Neural cell (in vitro differentiated cells): ENCODE results near the gene HTR2B. TPM values are rescaled to one million over a fixed set of nuclear protein-coding genes. Genes with fewer than 3 reads are reported as not detected.

Experiments
- H2AFZ ChIP-seq: fragments of 200-600, 300-800 bp; sonication (generic), shearing (Covaris generic); 2 replicates; pipeline ENCODE4 v1.6.0; 2014; ENCODE audit warnings: low read depth, mild to moderate bottlenecking, antibody characterized with exemption, low read length, moderate library complexity
- H3F3A ChIP-seq: fragments of 200-600 bp; shearing (Covaris generic); 2 replicates; pipeline ENCODE4 v1.6.1; 2016; ENCODE audit warnings: mild to moderate bottlenecking, moderate library complexity, mixed read lengths, antibody characterized with exemption, low read length; ENCODE audit not compliant: insufficient read depth, poor library complexity, severe bottlenecking
- H3K27ac ChIP-seq: fragments of 200-600, 300-800 bp; sonication (generic), shearing (Covaris generic); 2 replicates; pipeline ENCODE4 v1.5.1; 2014; ENCODE audit warnings: mild to moderate bottlenecking, low read length, moderate library complexity
- H3K27me3 ChIP-seq: fragments of 300-800, 200-600 bp; sonication (generic), shearing (Covaris generic); 2 replicates; pipeline ENCODE4 v1.6.0; 2014; ENCODE audit warnings: mild to moderate bottlenecking, low read depth, low read length, moderate library complexity; ENCODE audit not compliant: insufficient read depth
- H3K36me3 ChIP-seq: fragments of 300-800, 200-600 bp; sonication (generic), shearing (Covaris generic); 2 replicates; pipeline ENCODE4 v1.5.1; 2014; ENCODE audit warnings: mild to moderate bottlenecking, antibody characterized with exemption, low read length, moderate library complexity; ENCODE audit not compliant: insufficient read depth
- H3K4me2 ChIP-seq: fragments of 300-800, 200-600 bp; sonication (generic), shearing (Covaris generic); 2 replicates; pipeline ENCODE4 v1.6.0; 2014; ENCODE audit warnings: mild to moderate bottlenecking, low read length
- H3K4me3 ChIP-seq: fragments of 300-800, 200-600 bp; sonication (generic), shearing (Covaris generic); 2 replicates; pipeline ENCODE4 v1.5.1; 2014; ENCODE audit warnings: mild to moderate bottlenecking, low read length, moderate library complexity
- H3K79me2 ChIP-seq: fragments of 200-600 bp; shearing (Covaris generic); replicated peaks from 2 replicates; pipeline ENCODE4 v1.6.0; 2014; ENCODE audit warnings: mild to moderate bottlenecking, low read length, moderate library complexity; ENCODE audit not compliant: insufficient read depth
- H3K9ac ChIP-seq: fragments of 300-800, 200-600 bp; sonication (generic), shearing (Covaris generic); 2 replicates; pipeline ENCODE4 v1.6.1; 2016; ENCODE audit warnings: mild to moderate bottlenecking, low read length, mixed read lengths
- H3K9me2 ChIP-seq: fragments of 200-600 bp; shearing (Covaris generic); 2 replicates; pipeline ENCODE4 v1.6.1; 2016; ENCODE audit warnings: mild to moderate bottlenecking, low read length, mixed read lengths; ENCODE audit not compliant: insufficient read depth
- H3K9me3 ChIP-seq: fragments of 200-600, 300-800 bp; sonication (generic), shearing (Covaris generic); 2 replicates; pipeline ENCODE4 v1.6.1; 2016; ENCODE audit warnings: mild to moderate bottlenecking, mixed run types, low read length, moderate library complexity, mixed read lengths
- H4K20me1 ChIP-seq: fragments of 200-600 bp; shearing (Covaris generic); 2 replicates; pipeline ENCODE4 v1.6.1; 2016; ENCODE audit warnings: mild to moderate bottlenecking, mixed run types; ENCODE audit not compliant: insufficient read depth
- EP300 ChIP-seq: fragments of 450-650 bp; conservative IDR thresholded peaks from 2 replicates; pipeline ENCODE4 v1.6.1; 2014; ENCODE audit warnings: antibody characterized with exemption, mild to moderate bottlenecking, moderate library complexity; ENCODE audit not compliant: poor library complexity, severe bottlenecking
- EZH2 ChIP-seq: fragments of 200-600, 300-800 bp; shearing (Covaris generic), sonication (generic); IDR thresholded peaks from 2 replicates; pipeline ENCODE4 v1.6.1; 2014; ENCODE audit warnings: antibody characterized with exemption, low read length, borderline replicate concordance, mild to moderate bottlenecking; ENCODE audit not compliant: insufficient read depth, poor library complexity, severe bottlenecking
- MXI1 ChIP-seq: fragments of 450-650 bp; conservative IDR thresholded peaks from 2 replicates; pipeline ENCODE4 v1.6.1; 2014; ENCODE audit warnings: antibody characterized with exemption, mild to moderate bottlenecking; ENCODE audit not compliant: poor library complexity, severe bottlenecking
- POLR2AphosphoS5 ChIP-seq: IDR thresholded peaks from 2 replicates; pipeline ENCODE4 v1.6.1; 2012
- RAD21 ChIP-seq: fragments of 450-650 bp; conservative IDR thresholded peaks from 2 replicates; pipeline ENCODE4 v1.6.1; 2014; ENCODE audit warnings: antibody characterized with exemption, mild to moderate bottlenecking, moderate library complexity
- SMC3 ChIP-seq: fragments of 450-650 bp; conservative IDR thresholded peaks from 2 replicates; pipeline ENCODE4 v1.6.1; 2014; ENCODE audit warnings: antibody characterized with exemption, mild to moderate bottlenecking, moderate library complexity; ENCODE audit not compliant: poor library complexity
- TAF1 ChIP-seq: IDR thresholded peaks from 2 replicates; pipeline ENCODE4 v1.6.1; 2012; ENCODE audit warnings: low read depth
- polyA plus RNA-seq: library from polyadenylated mRNA; depleted of rRNA; stranded (reverse); fragments of >200 nt; gene quantifications from 2 replicates; pipeline ENCODE4 v1.2.3, GENCODE V29; 2014
- TF ChIP-seq, protein P1 (sequence below): fragments of 450-650 bp; IDR thresholded peaks from 2 replicates; pipeline ENCODE4 v1.5.1; 2014; ENCODE audit warnings: antibody characterized with exemption, mild to moderate bottlenecking, moderate library complexity; ENCODE audit not compliant: poor library complexity, severe bottlenecking
- TF ChIP-seq, protein P2 (sequence below): IDR thresholded peaks from 2 replicates; pipeline ENCODE4 v1.6.1; 2012; ENCODE audit warnings: borderline replicate concordance

HTR2B gene
- polyA plus RNA-seq, 1 donor from 2014 or later = not detected

DNA sequence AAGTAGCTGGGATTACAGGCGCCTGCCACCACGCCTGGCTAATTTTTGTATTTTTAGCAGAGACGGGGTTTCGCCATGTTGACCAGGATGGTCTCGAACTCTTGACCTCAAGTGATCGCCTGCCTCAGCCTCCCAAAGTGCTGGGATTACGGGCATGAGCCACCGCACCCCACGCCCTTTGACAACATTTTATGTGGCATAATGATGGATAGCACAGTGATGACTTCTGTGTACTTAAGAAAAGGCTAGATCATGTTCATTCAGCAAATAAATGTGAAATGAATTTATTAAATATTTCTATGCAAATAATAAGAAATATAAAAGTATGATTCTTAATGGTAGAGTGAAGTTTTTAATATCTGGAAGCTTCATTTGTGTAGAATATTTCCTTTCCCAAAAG is 2.6 kb upstream of the HTR2B start (continued):
- TF ChIP-seq, protein P1, sequence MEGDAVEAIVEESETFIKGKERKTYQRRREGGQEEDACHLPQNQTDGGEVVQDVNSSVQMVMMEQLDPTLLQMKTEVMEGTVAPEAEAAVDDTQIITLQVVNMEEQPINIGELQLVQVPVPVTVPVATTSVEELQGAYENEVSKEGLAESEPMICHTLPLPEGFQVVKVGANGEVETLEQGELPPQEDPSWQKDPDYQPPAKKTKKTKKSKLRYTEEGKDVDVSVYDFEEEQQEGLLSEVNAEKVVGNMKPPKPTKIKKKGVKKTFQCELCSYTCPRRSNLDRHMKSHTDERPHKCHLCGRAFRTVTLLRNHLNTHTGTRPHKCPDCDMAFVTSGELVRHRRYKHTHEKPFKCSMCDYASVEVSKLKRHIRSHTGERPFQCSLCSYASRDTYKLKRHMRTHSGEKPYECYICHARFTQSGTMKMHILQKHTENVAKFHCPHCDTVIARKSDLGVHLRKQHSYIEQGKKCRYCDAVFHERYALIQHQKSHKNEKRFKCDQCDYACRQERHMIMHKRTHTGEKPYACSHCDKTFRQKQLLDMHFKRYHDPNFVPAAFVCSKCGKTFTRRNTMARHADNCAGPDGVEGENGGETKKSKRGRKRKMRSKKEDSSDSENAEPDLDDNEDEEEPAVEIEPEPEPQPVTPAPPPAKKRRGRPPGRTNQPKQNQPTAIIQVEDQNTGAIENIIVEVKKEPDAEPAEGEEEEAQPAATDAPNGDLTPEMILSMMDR = no peak
- no peak for TF ChIP-seq EP300

DNA sequence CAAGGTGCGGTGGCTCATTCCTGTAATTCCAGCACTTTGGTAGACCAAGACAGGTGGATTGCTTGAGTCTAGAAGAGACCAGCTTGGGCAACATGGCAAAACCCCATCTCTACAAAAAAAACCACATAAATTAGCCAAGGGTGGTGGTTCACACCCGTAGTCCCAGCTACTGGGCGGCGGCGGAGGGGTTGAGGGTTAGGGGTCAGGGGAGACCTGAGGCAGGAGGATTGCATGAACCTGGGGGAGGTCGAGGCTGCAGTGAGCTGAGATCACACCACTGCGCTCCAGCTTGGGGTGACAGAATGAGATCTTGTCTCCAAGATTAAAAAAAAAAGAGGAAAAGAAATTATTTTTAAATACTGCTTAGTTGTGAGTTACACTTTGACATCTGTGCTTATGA is 1.3 kb upstream of the HTR2B start:
- Histone ChIP-seq H3K27me3 (no peaks in the 10 kb centered on the region), H4K20me1 (no peaks in the 10 kb centered on the region), H3K4me2 (no peak overlapping the region), H3K27ac (no peak overlapping the region), H2AFZ (no peak overlapping the region), H3K79me2 (no peaks in the 10 kb centered on the region), H3K36me3 (no peaks in the 10 kb centered on the region), H3K9me3 (no peaks in the 10 kb centered on the region), H3K9ac (no peak overlapping the region), H3K4me3 (no peak overlapping the region), H3F3A (no peaks in the 10 kb centered on the region), H3K9me2 (no peaks in the 10 kb centered on the region)
- no peak for TF ChIP-seq EZH2

DNA sequence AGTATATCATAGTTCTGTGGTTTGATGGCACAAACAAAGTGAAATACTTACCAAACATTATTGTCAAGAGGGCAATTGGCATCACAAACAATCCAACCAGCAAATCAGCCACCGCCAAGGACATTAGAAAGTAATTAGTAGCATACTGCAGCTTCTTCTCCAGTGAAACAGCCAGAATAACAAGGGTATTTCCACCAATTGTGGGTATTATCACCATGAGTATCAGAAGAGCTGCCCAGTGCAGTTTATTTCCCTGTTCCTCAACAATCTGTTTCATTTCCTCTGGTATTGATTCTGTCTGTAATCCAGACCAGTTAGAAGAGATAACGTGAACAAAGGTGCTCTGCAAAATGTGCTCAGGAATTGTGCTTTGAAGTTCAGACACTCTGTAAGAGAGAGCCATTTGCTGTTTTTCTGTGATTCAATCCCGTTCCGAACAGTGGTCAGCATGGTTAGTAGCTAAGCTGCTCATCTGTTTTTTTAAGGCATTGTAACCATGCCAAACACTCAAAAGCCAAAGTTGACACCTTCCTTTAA is 1.4 kb downstream of the HTR2B start:
- Histone ChIP-seq H3K4me2 (no peak overlapping the region), H4K20me1 (no peaks in the 10 kb centered on the region), H3K36me3 (no peaks in the 10 kb centered on the region), H3K9ac (no peak overlapping the region), H3K27ac (no peak overlapping the region), H3K4me3 (no peak overlapping the region), H3K79me2 (no peaks in the 10 kb centered on the region), H3K27me3 (no peaks in the 10 kb centered on the region), H3K9me3 (no peaks in the 10 kb centered on the region), H2AFZ (no peak overlapping the region), H3K9me2 (no peaks in the 10 kb centered on the region), H3F3A (no peaks in the 10 kb centered on the region)
- TF ChIP-seq EP300 (no peak), TAF1 (no peak), EZH2 (no peak), SMC3 (no peak), MXI1 (no peak), RAD21 (no peak), POLR2AphosphoS5 (no peak)
- TF ChIP-seq, protein P2, sequence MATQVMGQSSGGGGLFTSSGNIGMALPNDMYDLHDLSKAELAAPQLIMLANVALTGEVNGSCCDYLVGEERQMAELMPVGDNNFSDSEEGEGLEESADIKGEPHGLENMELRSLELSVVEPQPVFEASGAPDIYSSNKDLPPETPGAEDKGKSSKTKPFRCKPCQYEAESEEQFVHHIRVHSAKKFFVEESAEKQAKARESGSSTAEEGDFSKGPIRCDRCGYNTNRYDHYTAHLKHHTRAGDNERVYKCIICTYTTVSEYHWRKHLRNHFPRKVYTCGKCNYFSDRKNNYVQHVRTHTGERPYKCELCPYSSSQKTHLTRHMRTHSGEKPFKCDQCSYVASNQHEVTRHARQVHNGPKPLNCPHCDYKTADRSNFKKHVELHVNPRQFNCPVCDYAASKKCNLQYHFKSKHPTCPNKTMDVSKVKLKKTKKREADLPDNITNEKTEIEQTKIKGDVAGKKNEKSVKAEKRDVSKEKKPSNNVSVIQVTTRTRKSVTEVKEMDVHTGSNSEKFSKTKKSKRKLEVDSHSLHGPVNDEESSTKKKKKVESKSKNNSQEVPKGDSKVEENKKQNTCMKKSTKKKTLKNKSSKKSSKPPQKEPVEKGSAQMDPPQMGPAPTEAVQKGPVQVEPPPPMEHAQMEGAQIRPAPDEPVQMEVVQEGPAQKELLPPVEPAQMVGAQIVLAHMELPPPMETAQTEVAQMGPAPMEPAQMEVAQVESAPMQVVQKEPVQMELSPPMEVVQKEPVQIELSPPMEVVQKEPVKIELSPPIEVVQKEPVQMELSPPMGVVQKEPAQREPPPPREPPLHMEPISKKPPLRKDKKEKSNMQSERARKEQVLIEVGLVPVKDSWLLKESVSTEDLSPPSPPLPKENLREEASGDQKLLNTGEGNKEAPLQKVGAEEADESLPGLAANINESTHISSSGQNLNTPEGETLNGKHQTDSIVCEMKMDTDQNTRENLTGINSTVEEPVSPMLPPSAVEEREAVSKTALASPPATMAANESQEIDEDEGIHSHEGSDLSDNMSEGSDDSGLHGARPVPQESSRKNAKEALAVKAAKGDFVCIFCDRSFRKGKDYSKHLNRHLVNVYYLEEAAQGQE = no peak
- TF ChIP-seq, protein P1 = no peak
